ENCODE data around the gene ANKRD37.

DNA sequence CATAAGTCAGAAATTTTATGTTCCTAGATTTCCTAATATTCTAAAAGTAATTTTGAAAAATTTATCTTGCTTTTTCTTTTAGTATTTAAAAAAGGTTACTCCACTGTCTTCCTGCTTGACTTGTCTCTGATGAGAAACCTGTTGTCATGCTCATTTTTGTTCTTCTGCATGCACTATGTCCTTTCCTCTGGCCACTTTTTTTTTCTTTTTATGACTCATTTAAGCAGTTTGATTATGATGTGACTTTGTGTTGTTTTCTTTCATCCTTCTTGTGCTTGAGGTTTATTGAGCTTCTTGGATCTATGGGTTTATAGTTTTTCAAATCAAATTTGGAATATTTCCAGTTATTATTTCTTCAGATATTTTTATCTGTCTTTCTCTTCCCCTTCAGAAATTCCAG is 41.2 kb downstream of the ANKRD37 start:
- TF ChIP-seq, protein P1, sequence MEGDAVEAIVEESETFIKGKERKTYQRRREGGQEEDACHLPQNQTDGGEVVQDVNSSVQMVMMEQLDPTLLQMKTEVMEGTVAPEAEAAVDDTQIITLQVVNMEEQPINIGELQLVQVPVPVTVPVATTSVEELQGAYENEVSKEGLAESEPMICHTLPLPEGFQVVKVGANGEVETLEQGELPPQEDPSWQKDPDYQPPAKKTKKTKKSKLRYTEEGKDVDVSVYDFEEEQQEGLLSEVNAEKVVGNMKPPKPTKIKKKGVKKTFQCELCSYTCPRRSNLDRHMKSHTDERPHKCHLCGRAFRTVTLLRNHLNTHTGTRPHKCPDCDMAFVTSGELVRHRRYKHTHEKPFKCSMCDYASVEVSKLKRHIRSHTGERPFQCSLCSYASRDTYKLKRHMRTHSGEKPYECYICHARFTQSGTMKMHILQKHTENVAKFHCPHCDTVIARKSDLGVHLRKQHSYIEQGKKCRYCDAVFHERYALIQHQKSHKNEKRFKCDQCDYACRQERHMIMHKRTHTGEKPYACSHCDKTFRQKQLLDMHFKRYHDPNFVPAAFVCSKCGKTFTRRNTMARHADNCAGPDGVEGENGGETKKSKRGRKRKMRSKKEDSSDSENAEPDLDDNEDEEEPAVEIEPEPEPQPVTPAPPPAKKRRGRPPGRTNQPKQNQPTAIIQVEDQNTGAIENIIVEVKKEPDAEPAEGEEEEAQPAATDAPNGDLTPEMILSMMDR (IDR thresholded peaks at IDR 0.05; ENCODE audit: insufficient read depth, low read length) = no peak
- TF ChIP-seq, protein P2, sequence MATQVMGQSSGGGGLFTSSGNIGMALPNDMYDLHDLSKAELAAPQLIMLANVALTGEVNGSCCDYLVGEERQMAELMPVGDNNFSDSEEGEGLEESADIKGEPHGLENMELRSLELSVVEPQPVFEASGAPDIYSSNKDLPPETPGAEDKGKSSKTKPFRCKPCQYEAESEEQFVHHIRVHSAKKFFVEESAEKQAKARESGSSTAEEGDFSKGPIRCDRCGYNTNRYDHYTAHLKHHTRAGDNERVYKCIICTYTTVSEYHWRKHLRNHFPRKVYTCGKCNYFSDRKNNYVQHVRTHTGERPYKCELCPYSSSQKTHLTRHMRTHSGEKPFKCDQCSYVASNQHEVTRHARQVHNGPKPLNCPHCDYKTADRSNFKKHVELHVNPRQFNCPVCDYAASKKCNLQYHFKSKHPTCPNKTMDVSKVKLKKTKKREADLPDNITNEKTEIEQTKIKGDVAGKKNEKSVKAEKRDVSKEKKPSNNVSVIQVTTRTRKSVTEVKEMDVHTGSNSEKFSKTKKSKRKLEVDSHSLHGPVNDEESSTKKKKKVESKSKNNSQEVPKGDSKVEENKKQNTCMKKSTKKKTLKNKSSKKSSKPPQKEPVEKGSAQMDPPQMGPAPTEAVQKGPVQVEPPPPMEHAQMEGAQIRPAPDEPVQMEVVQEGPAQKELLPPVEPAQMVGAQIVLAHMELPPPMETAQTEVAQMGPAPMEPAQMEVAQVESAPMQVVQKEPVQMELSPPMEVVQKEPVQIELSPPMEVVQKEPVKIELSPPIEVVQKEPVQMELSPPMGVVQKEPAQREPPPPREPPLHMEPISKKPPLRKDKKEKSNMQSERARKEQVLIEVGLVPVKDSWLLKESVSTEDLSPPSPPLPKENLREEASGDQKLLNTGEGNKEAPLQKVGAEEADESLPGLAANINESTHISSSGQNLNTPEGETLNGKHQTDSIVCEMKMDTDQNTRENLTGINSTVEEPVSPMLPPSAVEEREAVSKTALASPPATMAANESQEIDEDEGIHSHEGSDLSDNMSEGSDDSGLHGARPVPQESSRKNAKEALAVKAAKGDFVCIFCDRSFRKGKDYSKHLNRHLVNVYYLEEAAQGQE (IDR thresholded peaks at IDR 0.05; ENCODE audit: insufficient replicate concordance, low read depth) = no peak
